ENCODE results near the gene DEPDC4.
"Not testable (repeated sequence)": the region's sequence is repeated elsewhere in the genome, so short reads cannot be mapped to it uniquely, and the experiment has no call there.

Gene DEPDC4

GRCh38 chr12:100266835-100267602 is at the start of gene DEPDC4, which contains the start of gene SCYL2:
DEPDC4 (minus strand) TSS chr12:100267079; CDS start chr12:100267076, 3 bp downstream.
SCYL2 (plus strand) TSS chr12:100267177; CDS start chr12:100282971, 15,794 bp downstream.
- H3K4me3 ChIP-seq (ENCODE audit: low read depth, low read length), result peak within 1 kb of the TSS; percentile 91
- in situ Hi-C loops (cut with HindIII; ENCODE audit: low sequenced_read_pairs), result no loop called here
- peak; percentile 99 for DNase-seq (ENCODE audit: low read depth, low spot score)
- TF ChIP-seq, protein P1, sequence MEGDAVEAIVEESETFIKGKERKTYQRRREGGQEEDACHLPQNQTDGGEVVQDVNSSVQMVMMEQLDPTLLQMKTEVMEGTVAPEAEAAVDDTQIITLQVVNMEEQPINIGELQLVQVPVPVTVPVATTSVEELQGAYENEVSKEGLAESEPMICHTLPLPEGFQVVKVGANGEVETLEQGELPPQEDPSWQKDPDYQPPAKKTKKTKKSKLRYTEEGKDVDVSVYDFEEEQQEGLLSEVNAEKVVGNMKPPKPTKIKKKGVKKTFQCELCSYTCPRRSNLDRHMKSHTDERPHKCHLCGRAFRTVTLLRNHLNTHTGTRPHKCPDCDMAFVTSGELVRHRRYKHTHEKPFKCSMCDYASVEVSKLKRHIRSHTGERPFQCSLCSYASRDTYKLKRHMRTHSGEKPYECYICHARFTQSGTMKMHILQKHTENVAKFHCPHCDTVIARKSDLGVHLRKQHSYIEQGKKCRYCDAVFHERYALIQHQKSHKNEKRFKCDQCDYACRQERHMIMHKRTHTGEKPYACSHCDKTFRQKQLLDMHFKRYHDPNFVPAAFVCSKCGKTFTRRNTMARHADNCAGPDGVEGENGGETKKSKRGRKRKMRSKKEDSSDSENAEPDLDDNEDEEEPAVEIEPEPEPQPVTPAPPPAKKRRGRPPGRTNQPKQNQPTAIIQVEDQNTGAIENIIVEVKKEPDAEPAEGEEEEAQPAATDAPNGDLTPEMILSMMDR (IDR thresholded peaks at IDR 0.05; ENCODE audit: low read depth, low read length), result no peak

DNA sequence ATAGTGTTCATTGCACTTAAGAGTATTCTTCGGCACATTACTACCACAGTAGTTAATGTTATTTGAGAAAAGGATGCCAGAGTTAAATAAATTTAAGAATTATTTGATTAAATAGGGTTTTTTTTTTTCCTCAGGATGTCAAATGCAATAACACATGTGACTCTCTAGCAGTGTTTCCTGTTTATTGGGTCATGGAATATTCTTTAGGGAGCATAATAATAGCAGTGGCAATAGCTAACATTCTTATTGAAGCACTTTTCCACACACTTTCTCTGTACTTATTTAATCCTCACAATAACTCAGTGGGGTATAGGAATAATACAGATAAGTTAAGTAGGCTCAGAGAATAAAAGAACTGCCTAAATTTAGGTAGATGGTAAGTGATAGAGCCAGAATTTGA is 44.4 kb upstream of the DEPDC4 start:
- in situ Hi-C loops (cut with HindIII; ENCODE audit: low sequenced_read_pairs), result no loop called here
- TF ChIP-seq, protein P1 (IDR thresholded peaks at IDR 0.05; ENCODE audit: low read depth, low read length), result no peak
- DNase-seq (ENCODE audit: low read depth, low spot score), result no peak
- H3K4me3 ChIP-seq (ENCODE audit: low read depth, low read length), result no peak overlapping the region

DNA sequence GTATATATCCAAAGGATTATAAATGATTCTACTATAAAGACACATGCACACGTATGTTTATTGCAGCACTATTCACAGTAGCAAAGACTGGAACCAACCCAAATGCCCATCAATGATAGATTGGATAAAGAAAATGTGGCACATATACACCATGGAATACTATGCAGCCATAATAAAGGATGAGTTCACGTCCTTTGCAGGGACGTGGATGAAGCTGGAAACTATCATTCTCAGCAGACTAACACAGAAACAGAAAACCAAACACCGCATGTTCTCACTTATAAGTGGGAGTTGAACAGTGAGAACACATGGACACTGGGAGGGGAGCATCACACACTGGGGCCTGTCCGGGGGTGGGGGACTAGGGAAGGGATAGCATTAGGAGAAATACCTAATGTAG is 41.3 kb upstream of the DEPDC4 start:
- H3K4me3 ChIP-seq (ENCODE audit: low read depth, low read length); in situ Hi-C loops (cut with HindIII; ENCODE audit: low sequenced_read_pairs); DNase-seq (ENCODE audit: low read depth, low spot score): not testable (repeated sequence)

- DNase-seq (ENCODE audit: low read depth, low spot score), result not testable (repeated sequence)
These were observed 37.5 kb upstream of the DEPDC4 start for GRCh38 chr12:100304334-100304733.

GRCh38 chr12:100303831-100304230 is 37.0 kb upstream of the DEPDC4 start:
- no peak overlapping the region for H3K4me3 ChIP-seq (ENCODE audit: low read depth, low read length)
- TF ChIP-seq, protein P1 (IDR thresholded peaks at IDR 0.05; ENCODE audit: low read depth, low read length), result no peak
- in situ Hi-C loops (cut with HindIII; ENCODE audit: low sequenced_read_pairs), result no loop called here
- DNase-seq (ENCODE audit: low read depth, low spot score), result no peak

More at GRCh38 chr12:100304334-100304733, 37.5 kb upstream of the DEPDC4 start:
- in situ Hi-C loops (cut with HindIII; ENCODE audit: low sequenced_read_pairs); H3K4me3 ChIP-seq (ENCODE audit: low read depth, low read length): not testable (repeated sequence)

GRCh38 chr12:100302081-100302480 is 35.2 kb upstream of the DEPDC4 start:
- in situ Hi-C loops (cut with HindIII; ENCODE audit: low sequenced_read_pairs), result no loop called here

GRCh38 chr12:100295764-100296555 is 29.1 kb upstream of the DEPDC4 start:
- in situ Hi-C loops (cut with HindIII; ENCODE audit: low sequenced_read_pairs), result no loop called here
- H3K4me3 ChIP-seq (ENCODE audit: low read depth, low read length), result no peak overlapping the region
- no peak for DNase-seq (ENCODE audit: low read depth, low spot score)
- TF ChIP-seq, protein P1 (IDR thresholded peaks at IDR 0.05; ENCODE audit: low read depth, low read length), result no peak

More at GRCh38 chr12:100302081-100302480, 35.2 kb upstream of the DEPDC4 start:
- DNase-seq (ENCODE audit: low read depth, low spot score), result no peak
- no peak overlapping the region for H3K4me3 ChIP-seq (ENCODE audit: low read depth, low read length)
- TF ChIP-seq, protein P1 (IDR thresholded peaks at IDR 0.05; ENCODE audit: low read depth, low read length), result no peak

DNA sequence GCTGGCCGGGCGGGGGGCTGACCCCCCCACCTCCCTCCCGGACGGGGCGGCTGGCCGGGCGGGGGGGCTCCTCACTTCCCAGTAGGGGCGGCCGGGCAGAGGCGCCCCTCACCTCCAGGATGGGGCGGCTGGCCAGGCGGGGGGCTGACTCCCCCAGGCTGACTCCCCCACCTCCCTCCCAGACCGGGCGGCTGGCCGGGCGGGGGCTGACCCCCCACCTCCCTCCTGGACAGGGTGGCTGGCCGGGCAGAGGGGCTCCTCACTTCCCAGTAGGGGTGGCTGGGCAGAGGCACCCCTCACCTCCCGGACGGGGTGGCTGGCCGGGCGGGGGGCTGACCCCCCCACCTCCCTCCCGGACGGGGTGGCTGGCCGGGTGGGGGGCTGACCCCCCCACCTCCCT is 27.5 kb upstream of the DEPDC4 start:
- in situ Hi-C loops (cut with HindIII; ENCODE audit: low sequenced_read_pairs); H3K4me3 ChIP-seq (ENCODE audit: low read depth, low read length); DNase-seq (ENCODE audit: low read depth, low spot score): not testable (repeated sequence)

Data from astrocyte of the spinal cord (primary cell).